GM12874 (cell line): ENCODE measurements around the gene CNTNAP2.

ENCODE experiments used
- TF ChIP-seq, protein P1 (sequence below): IDR thresholded peaks from 2 replicates; pipeline ENCODE4 v1.5.1; 2011; ENCODE audit warnings: low read depth, mild to moderate bottlenecking, control low read depth, low read length, moderate library complexity; ENCODE audit not compliant: insufficient read depth

Gene CNTNAP2

DNA sequence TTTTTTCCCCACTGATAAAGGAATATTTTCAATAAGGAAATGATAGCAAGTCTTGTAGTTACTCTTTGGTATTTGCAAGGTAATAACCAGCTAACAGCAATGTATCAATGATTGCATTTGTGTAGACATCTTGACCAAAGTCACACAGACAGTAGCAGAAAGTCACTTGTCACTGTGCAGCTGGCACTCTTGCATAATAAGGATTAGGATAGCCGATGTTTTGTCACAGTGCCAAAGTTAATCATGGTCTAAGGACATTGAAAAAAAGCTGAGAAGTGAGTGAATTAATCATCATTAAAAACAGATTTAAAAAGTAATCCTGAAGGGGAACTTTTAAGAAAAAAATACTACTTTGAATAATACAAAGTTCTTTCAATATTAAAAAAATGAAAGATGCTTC is 1639.7 kb downstream of the CNTNAP2 start:
- TF ChIP-seq, protein P1, sequence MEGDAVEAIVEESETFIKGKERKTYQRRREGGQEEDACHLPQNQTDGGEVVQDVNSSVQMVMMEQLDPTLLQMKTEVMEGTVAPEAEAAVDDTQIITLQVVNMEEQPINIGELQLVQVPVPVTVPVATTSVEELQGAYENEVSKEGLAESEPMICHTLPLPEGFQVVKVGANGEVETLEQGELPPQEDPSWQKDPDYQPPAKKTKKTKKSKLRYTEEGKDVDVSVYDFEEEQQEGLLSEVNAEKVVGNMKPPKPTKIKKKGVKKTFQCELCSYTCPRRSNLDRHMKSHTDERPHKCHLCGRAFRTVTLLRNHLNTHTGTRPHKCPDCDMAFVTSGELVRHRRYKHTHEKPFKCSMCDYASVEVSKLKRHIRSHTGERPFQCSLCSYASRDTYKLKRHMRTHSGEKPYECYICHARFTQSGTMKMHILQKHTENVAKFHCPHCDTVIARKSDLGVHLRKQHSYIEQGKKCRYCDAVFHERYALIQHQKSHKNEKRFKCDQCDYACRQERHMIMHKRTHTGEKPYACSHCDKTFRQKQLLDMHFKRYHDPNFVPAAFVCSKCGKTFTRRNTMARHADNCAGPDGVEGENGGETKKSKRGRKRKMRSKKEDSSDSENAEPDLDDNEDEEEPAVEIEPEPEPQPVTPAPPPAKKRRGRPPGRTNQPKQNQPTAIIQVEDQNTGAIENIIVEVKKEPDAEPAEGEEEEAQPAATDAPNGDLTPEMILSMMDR = no peak

DNA sequence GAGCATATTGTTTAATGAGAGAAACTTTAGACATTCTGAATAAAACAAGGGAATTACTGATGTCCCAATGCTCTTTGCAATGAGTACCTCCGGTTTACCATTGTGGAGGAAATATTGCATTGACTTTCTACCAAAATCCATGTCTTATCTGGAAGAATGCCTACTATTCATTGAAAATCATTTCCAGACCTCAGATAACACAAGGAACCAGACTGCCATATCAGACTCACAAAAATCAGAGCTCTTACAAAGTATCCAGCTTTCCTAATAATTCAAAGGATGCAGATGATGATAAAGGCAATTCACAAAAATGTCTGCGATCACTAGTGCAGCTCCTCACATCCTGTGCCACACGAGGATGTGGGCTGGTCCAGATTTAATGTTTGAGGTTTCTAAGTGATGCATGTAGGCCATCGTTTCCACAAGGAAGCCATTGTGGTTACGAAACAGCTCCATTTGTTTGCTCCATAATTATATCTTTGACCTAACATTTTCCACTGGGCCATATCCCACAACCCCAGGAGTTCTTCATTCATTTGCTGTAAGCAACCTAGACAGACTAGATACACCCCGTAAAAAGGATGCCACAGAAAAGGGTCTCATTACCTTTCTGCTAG is 1642.8 kb downstream of the CNTNAP2 start:
- TF ChIP-seq, protein P1 = no peak

DNA sequence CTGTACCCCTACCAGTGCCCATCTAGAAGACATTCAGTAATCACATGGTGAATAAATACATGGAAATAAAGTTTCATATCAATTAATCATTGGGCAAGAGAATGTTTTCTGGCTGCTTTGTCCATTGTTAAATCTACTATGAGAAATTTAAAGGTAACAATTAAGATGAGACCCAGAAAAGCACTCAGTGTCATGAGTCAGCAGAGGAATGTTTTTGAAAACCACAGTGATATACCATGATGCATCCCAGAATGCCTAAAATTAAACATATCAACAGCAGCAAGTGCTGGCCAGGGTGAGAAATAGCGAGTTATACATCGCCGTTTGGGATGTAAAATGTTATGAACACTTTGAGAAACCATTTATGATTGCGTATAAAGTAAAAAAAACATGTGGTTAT is 1648.7 kb downstream of the CNTNAP2 start:
- TF ChIP-seq, protein P1 = no peak

DNA sequence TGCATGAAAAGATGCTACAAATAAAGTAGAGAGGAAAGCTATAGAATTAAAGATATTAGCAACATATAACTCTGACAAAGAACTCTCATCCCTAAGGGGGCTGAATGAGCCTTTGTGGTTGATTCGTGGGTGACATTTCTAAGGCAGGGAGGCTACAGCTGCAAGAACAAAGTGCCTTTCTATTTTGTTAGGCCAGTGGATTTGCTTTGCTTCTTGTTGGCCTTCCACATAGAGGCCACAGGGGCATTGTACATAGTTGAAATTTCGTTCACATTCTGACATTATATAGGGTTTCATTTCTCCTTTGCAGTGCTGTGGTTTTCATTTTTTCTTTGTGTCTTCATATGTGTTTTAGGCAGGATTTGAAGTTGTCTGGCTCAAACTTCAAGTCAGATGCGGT is 1654.7 kb downstream of the CNTNAP2 start:
- TF ChIP-seq, protein P1 = no peak

DNA sequence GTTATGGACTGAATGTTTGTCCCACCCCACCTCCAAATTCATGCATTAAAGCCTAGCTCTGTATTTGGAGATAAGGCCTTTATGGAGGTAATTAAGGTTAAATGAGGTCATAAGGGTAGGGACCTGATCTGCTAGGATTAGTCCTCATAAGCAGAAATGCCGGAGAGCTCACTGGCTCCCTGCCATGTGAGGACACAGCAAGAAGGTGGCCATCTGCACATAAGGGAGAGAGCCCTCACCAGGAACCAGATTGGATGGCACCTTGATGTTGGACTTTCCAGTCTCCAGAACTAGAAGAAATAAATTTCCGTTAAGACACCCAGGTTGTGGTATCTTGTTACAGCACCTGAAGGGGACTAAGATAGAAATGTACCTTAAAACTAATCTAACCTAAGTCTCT is 1657.9 kb downstream of the CNTNAP2 start:
- TF ChIP-seq, protein P1 = no peak

DNA sequence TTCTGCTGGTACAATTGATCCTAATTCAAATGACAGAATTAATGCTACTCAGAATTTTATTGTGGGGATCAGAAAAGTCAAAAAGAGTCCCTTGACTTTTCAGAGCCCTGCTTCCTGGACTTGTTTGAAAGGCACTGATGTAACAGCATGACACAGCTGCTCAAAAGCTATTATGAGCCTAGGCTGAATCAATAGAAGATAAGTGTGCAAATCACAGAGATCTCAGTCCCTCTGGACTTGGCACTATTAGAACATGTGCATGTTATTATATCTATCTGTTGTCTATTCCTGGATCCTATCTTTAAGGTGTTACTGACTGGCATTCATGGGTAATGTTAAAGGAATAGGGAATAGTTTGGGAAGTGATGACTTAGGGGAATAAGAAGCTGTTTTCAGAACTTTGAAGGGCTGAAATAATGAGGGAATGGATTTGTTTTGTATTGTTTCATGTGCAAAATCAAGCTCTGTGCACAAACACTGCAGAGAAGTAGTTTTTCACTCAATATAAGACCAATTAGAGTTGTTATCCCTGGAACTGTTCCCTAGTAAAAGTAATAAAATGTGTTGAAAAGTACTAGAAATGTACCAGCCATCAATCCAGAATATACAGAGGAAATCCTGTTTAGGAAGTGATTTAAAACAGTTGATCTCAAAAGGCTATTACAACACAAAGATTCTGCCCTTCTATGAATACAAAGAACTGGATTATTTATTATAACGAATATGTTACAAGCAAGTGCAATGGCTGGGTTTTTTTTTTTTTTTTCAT is 1659.1 kb downstream of the CNTNAP2 start:
- TF ChIP-seq, protein P1 = no peak

DNA sequence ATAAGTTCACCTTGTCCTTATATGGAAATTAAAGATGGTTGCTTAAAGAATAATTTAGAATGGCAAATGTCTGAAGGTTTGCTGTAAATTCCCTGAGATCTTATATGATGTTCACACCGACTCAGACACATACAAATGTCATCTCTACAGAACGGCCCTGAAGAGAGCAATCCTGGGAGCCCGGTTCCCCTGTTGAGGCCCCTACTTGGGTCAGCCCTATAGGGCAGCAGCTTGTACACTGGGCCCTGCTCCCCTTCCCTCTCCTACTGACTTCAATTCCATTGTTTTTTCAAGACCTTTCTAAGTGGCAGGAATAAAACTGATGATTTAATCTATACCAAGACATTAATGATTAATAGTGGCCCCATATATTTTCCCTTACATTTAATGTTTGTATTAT is 1660.7 kb downstream of the CNTNAP2 start:
- TF ChIP-seq, protein P1 = no peak
